Measurements from ENCODE around the gene VPS41. TPM values are rescaled to one million over a fixed set of nuclear protein-coding genes. Genes with fewer than 3 reads are reported as not detected.

The VPS41 gene
- total RNA-seq, 2 donors from 2014 or later = 56.5 to 60.9 TPM

- Histone ChIP-seq H3K27ac (no peak overlapping the region), H3K27me3 (no peaks in the 10 kb centered on the region), H3K4me1 (no peaks in the 10 kb centered on the region), H3K9me3 (no peaks in the 10 kb centered on the region), H3K9ac (ENCODE audit: low read depth in 2 of 2, low read length in 2 of 2) (no peak overlapping the region), H3K4me3 (no peak overlapping the region), H3K36me3 (no peaks in the 10 kb centered on the region)
- no peak for TF ChIP-seq CTCF (IDR thresholded peaks at IDR 0.05)
- DNase-seq = no peak
- intact Hi-C loops (cut with DNase I) = no loop called here
Measured at GRCh38 chr7:38756521-38756920, 152.5 kb downstream of the VPS41 start.

GRCh38 chr7:38753347-38753746 is 155.6 kb downstream of the VPS41 start:
- intact Hi-C loops (cut with DNase I) = no loop called here
- no peak for DNase-seq
- Histone ChIP-seq H3K4me3 (no peak overlapping the region), H3K36me3 (no peaks in the 10 kb centered on the region), H3K27me3 (no peaks in the 10 kb centered on the region), H3K9me3 (no peaks in the 10 kb centered on the region), H3K4me1 (no peaks in the 10 kb centered on the region), H3K9ac (ENCODE audit: low read depth in 2 of 2, low read length in 2 of 2) (no peak overlapping the region), H3K27ac (no peak overlapping the region)
- no peak for TF ChIP-seq CTCF (IDR thresholded peaks at IDR 0.05)

- Histone ChIP-seq H3K27ac (no peak overlapping the region), H3K9me3 (no peaks in the 10 kb centered on the region), H3K27me3 (no peaks in the 10 kb centered on the region), H3K4me3 (no peak overlapping the region), H3K9ac (ENCODE audit: low read depth in 2 of 2, low read length in 2 of 2) (no peak overlapping the region), H3K36me3 (no peaks in the 10 kb centered on the region), H3K4me1 (no peaks in the 10 kb centered on the region)
- no peak for TF ChIP-seq CTCF (IDR thresholded peaks at IDR 0.05)
- intact Hi-C loops (cut with DNase I) = no loop called here
- DNase-seq = no peak
Measured at GRCh38 chr7:38751416-38751815, 157.6 kb downstream of the VPS41 start.

- Histone ChIP-seq H3K27ac (no peak overlapping the region), H3K27me3 (no peaks in the 10 kb centered on the region), H3K9ac (ENCODE audit: low read depth in 2 of 2, low read length in 2 of 2) (no peak overlapping the region), H3K4me3 (no peak overlapping the region), H3K36me3 (no peaks in the 10 kb centered on the region), H3K9me3 (no peaks in the 10 kb centered on the region), H3K4me1 (no peaks in the 10 kb centered on the region)
- no peak for DNase-seq
- peak; percentile 19 for TF ChIP-seq CTCF (IDR thresholded peaks at IDR 0.05)
- intact Hi-C loops (cut with DNase I) = no loop called here
Measured at GRCh38 chr7:38748056-38748610, 160.9 kb downstream of the VPS41 start.

- no peak for TF ChIP-seq CTCF (IDR thresholded peaks at IDR 0.05)
- Histone ChIP-seq H3K27ac (no peak overlapping the region), H3K9me3 (no peaks in the 10 kb centered on the region), H3K27me3 (no peaks in the 10 kb centered on the region), H3K4me3 (no peak overlapping the region), H3K9ac (ENCODE audit: low read depth in 2 of 2, low read length in 2 of 2) (no peak overlapping the region), H3K4me1 (no peaks in the 10 kb centered on the region), H3K36me3 (no peaks in the 10 kb centered on the region)
- intact Hi-C loops (cut with DNase I) = no loop called here
- DNase-seq = no peak
Measured at GRCh38 chr7:38746438-38746837, 162.6 kb downstream of the VPS41 start.
